Measurements from ENCODE around the gene CCNB3.
"Not testable (repeated sequence)": the region's sequence is repeated elsewhere in the genome, so short reads cannot be mapped to it uniquely, and the experiment has no call there.

Gene CCNB3

GRCh38 chrX:50204364-50204899, at the start of gene CCNB3:
CCNB3 (plus strand) TSS chrX:50204765; CDS start chrX:50285164, 80,399 bp downstream.
- DNase-seq = peak; percentile 38

GRCh38 chrX:50157545-50158135, 46.9 kb upstream of the CCNB3 start:
- DNase-seq = no peak

- no peak for DNase-seq
These were observed 46.0 kb upstream of the CCNB3 start for GRCh38 chrX:50158593-50158992.

- no peak for DNase-seq
These were observed 43.4 kb upstream of the CCNB3 start for GRCh38 chrX:50161127-50161526.

- no peak for DNase-seq
These were observed 38.8 kb upstream of the CCNB3 start for GRCh38 chrX:50165727-50166126.

GRCh38 chrX:50167366-50167765, 37.2 kb upstream of the CCNB3 start:
- no peak for DNase-seq

- DNase-seq = no peak
These were observed 36.3 kb upstream of the CCNB3 start for GRCh38 chrX:50168241-50168687.

GRCh38 chrX:50169717-50170116, 34.8 kb upstream of the CCNB3 start:
- DNase-seq = no peak

- DNase-seq = no peak
These were observed 24.3 kb upstream of the CCNB3 start for GRCh38 chrX:50180073-50180940.

- DNase-seq = no peak
These were observed 20.7 kb upstream of the CCNB3 start for GRCh38 chrX:50183891-50184290.

GRCh38 chrX:50188859-50189600, 15.5 kb upstream of the CCNB3 start:
- DNase-seq = no peak

GRCh38 chrX:50198348-50198747, 6.2 kb upstream of the CCNB3 start:
- no peak for DNase-seq

GRCh38 chrX:50200907-50201306, 3.7 kb upstream of the CCNB3 start, which contains the start of gene AKAP4:
AKAP4 (minus strand) TSS chrX:50201007; CDS start chrX:50200889, 118 bp downstream.
- no peak for DNase-seq

- DNase-seq = no peak
These were observed 2.0 kb upstream of the CCNB3 start for GRCh38 chrX:50202539-50202938.

GRCh38 chrX:50206753-50207152, 2.2 kb downstream of the CCNB3 start:
- DNase-seq = no peak

- no peak for DNase-seq
These were observed 6.9 kb downstream of the CCNB3 start for GRCh38 chrX:50211510-50211909.

GRCh38 chrX:50281253-50281652, 76.7 kb downstream of the CCNB3 start:
- DNase-seq = no peak

GRCh38 chrX:50327235-50327634, 122.7 kb downstream of the CCNB3 start:
- no peak for DNase-seq

GRCh38 chrX:50332668-50333067, 128.1 kb downstream of the CCNB3 start:
- not testable (repeated sequence) for DNase-seq

- DNase-seq = no peak
These were observed 128.7 kb downstream of the CCNB3 start for GRCh38 chrX:50333308-50333707.

GRCh38 chrX:50343917-50344316, 139.4 kb downstream of the CCNB3 start:
- DNase-seq = no peak

GRCh38 chrX:50372966-50373365, 168.4 kb downstream of the CCNB3 start:
- no peak for DNase-seq
